MM.1S (cell line): ENCODE results near the gene PARVB.

Experiments
- DNase-seq: peaks from one replicate; pipeline ENCODE4 v3.0.0-alpha.2; 2015
- H2AFZ ChIP-seq: fragments of 300-600 bp; sonication (generic); 2 replicates; pipeline ENCODE4 v1.6.0; 2016; ENCODE audit warnings: antibody characterized with exemption, low read length
- H3F3A ChIP-seq: fragments of 300-600 bp; sonication (generic); 2 replicates; pipeline ENCODE4 v1.6.1; 2016; ENCODE audit warnings: mild to moderate bottlenecking, antibody characterized with exemption, low read length, moderate library complexity, mixed read lengths; ENCODE audit not compliant: insufficient read depth
- H3K27ac ChIP-seq: fragments of 300-600 bp; sonication (generic); 2 replicates; pipeline ENCODE4 v1.5.1; 2016; ENCODE audit warnings: mild to moderate bottlenecking, low read length
- H3K27me3 ChIP-seq: fragments of 300-600 bp; sonication (generic); replicated peaks from 2 replicates; pipeline ENCODE4 v1.6.0; 2016; ENCODE audit warnings: low read length; ENCODE audit not compliant: insufficient read depth
- H3K36me3 ChIP-seq: fragments of 300-600 bp; sonication (generic); replicated peaks from 2 replicates; pipeline ENCODE4 v1.6.1; 2016; ENCODE audit warnings: mild to moderate bottlenecking, low read length, mixed read lengths; ENCODE audit not compliant: insufficient read depth
- H3K4me1 ChIP-seq: fragments of 300-600 bp; sonication (generic); 2 replicates; pipeline ENCODE4 v1.6.1; 2016; ENCODE audit warnings: low read length, mixed read lengths
- H3K4me2 ChIP-seq: fragments of 300-600 bp; sonication (generic); 2 replicates; pipeline ENCODE4 v1.6.0; 2016; ENCODE audit warnings: low read depth, low read length
- H3K4me3 ChIP-seq: fragments of 300-600 bp; sonication (generic); 2 replicates; pipeline ENCODE4 v1.5.1; 2016; ENCODE audit warnings: low read length, mixed read lengths
- H3K79me2 ChIP-seq: fragments of 300-600 bp; sonication (generic); 2 replicates; pipeline ENCODE4 v1.6.1; 2016; ENCODE audit warnings: mixed run types, low read length, mixed read lengths
- H3K9ac ChIP-seq: fragments of 300-600 bp; sonication (generic); 2 replicates; pipeline ENCODE4 v1.6.1; 2016; ENCODE audit warnings: low read length, mixed read lengths
- H3K9me2 ChIP-seq: fragments of 300-600 bp; sonication (generic); replicated peaks from 2 replicates; pipeline ENCODE4 v1.6.1; 2016; ENCODE audit warnings: mild to moderate bottlenecking, low read length, mixed read lengths; ENCODE audit not compliant: insufficient read depth
- H3K9me3 ChIP-seq: fragments of 300-600 bp; sonication (generic); replicated peaks from 2 replicates; pipeline ENCODE4 v1.6.1; 2016; ENCODE audit warnings: mild to moderate bottlenecking, low read length, mixed read lengths; ENCODE audit not compliant: insufficient read depth
- H4K20me1 ChIP-seq: fragments of 300-600 bp; sonication (generic); 2 replicates; pipeline ENCODE4 v1.6.1; 2016; ENCODE audit warnings: mild to moderate bottlenecking, low read length, moderate library complexity, mixed read lengths; ENCODE audit not compliant: insufficient read depth
- CTCF ChIP-seq: fragments of 300-600 bp; sonication (generic); IDR thresholded peaks from 2 replicates; pipeline ENCODE4 v1.5.1; 2016; ENCODE audit warnings: antibody characterized with exemption, low read length, mixed read lengths
- EZH2 ChIP-seq: fragments of 300-600 bp; sonication (generic); optimal IDR thresholded peaks from 2 replicates; pipeline ENCODE3; 2017; ENCODE audit warnings: low read depth, mild to moderate bottlenecking, antibody characterized with exemption, low read length, mixed read lengths
- EZH2phosphoT487 ChIP-seq: fragments of 300-600 bp; sonication (generic); IDR thresholded peaks from 2 replicates; pipeline ENCODE4 v1.6.1; 2018; ENCODE audit warnings: antibody characterized with exemption, low read length

The PARVB gene

GRCh38 chr22:43992331-43992821 is 31.7 kb upstream of the PARVB start:
- Histone ChIP-seq H3K79me2 (no peaks in the 10 kb centered on the region), H3K9me3 (no peaks in the 10 kb centered on the region), H3K4me2 (no peak overlapping the region), H3K9ac (no peak overlapping the region), H4K20me1 (no peaks in the 10 kb centered on the region), H3K36me3 (no peaks in the 10 kb centered on the region), H3K9me2 (no peaks in the 10 kb centered on the region), H3K27ac (no peak overlapping the region), H3K4me1 (no peaks in the 10 kb centered on the region), H3K27me3 (no peaks in the 10 kb centered on the region), H3F3A (no peaks in the 10 kb centered on the region), H2AFZ (no peak overlapping the region), H3K4me3 (no peak overlapping the region)
- TF ChIP-seq CTCF (no peak), EZH2phosphoT487 (no peak), EZH2 (no peak)
- DNase-seq = no peak

- H3K9me2 ChIP-seq = no peaks in the 10 kb centered on the region
- DNase-seq = peak; percentile 53
- H2AFZ ChIP-seq = no peak overlapping the region
- no peak overlapping the region for H3K9ac ChIP-seq
- H3K9me3 ChIP-seq = no peaks in the 10 kb centered on the region
- H3K4me1 ChIP-seq = no peaks in the 10 kb centered on the region
- no peak overlapping the region for H3K4me3 ChIP-seq
- H4K20me1 ChIP-seq = no peaks in the 10 kb centered on the region
- no peak overlapping the region for H3K27ac ChIP-seq
- no peaks in the 10 kb centered on the region for H3F3A ChIP-seq
- no peak overlapping the region for H3K4me2 ChIP-seq
- H3K36me3 ChIP-seq = no peaks in the 10 kb centered on the region
- H3K79me2 ChIP-seq = no peaks in the 10 kb centered on the region
- TF ChIP-seq EZH2 = no peak
- TF ChIP-seq CTCF = peak; percentile 97
- no peaks in the 10 kb centered on the region for H3K27me3 ChIP-seq
Observed at GRCh38 chr22:43993072-43993760, 30.9 kb upstream of the PARVB start.

GRCh38 chr22:43994006-43994405 is 30.1 kb upstream of the PARVB start:
- no peaks in the 10 kb centered on the region for H3K4me1 ChIP-seq
- H3K4me3 ChIP-seq = no peak overlapping the region
- no peaks in the 10 kb centered on the region for H3K79me2 ChIP-seq
- no peak for TF ChIP-seq CTCF
- no peaks in the 10 kb centered on the region for H3K9me2 ChIP-seq
- no peak for DNase-seq
- H3K27ac ChIP-seq = no peak overlapping the region
- H2AFZ ChIP-seq = no peak overlapping the region
- H4K20me1 ChIP-seq = no peaks in the 10 kb centered on the region
- no peaks in the 10 kb centered on the region for H3K9me3 ChIP-seq
- no peaks in the 10 kb centered on the region for H3K27me3 ChIP-seq
- no peaks in the 10 kb centered on the region for H3K36me3 ChIP-seq
- H3K9ac ChIP-seq = no peak overlapping the region
- H3K4me2 ChIP-seq = no peak overlapping the region
- H3F3A ChIP-seq = no peaks in the 10 kb centered on the region
